ENCODE measurements around the gene MYH6. TPM values are rescaled to one million over a fixed set of nuclear protein-coding genes. Genes with fewer than 3 reads are reported as not detected.
"Not testable (repeated sequence)": the region's sequence is repeated elsewhere in the genome, so short reads cannot be mapped to it uniquely, and the experiment has no call there.

Gene MYH6
- polyA plus RNA-seq (2013, experiment 1 of 2): not detected
- not detected for polyA plus RNA-seq (2013, experiment 2 of 2)

- Histone ChIP-seq H2BK12ac (ENCODE audit: low read length in 2 of 2) (no peak within 1 kb of the TSS), H3K4ac (ENCODE audit: low read depth in 1 of 2, low read length in 2 of 2) (no peak within 1 kb of the TSS), H2BK5ac (ENCODE audit: low read depth, low read length, poor library complexity, severe bottlenecking) (no peak within 1 kb of the TSS), H3K36me3 (ENCODE audit: control insufficient read depth in 1 of 2, insufficient read depth in 2 of 2, low read depth in 1 of 2, low read length in 2 of 2) (no peaks in the 10 kb centered on the region), H3K9me3 (ENCODE audit: control insufficient read depth, low read length) (no peaks in the 10 kb centered on the region), H2BK120ac (ENCODE audit: low read depth, low read length) (no peak within 1 kb of the TSS), H3K27ac (ENCODE audit: low read length, poor library complexity, severe bottlenecking) (no peak within 1 kb of the TSS), H4K8ac (ENCODE audit: low read length) (no peak within 1 kb of the TSS), H4K91ac (ENCODE audit: low read length) (peak within 1 kb of the TSS; percentile 7), H3K4me3 (ENCODE audit: insufficient read depth in 1 of 2, low read depth in 1 of 2, low read length in 2 of 2) (no peak within 1 kb of the TSS), H3K27me3 (ENCODE audit: control insufficient read depth in 1 of 2, insufficient read depth in 1 of 2, low read length in 2 of 2) (peaks cover 63 to 90% of the 10 kb centered on the region in 2 experiments), H2AK5ac (ENCODE audit: low read length, severe bottlenecking) (no peak within 1 kb of the TSS), H3K23ac (ENCODE audit: low read length in 2 of 2) (no peak within 1 kb of the TSS), H3K4me2 (ENCODE audit: low read length, poor library complexity, severe bottlenecking) (no peak within 1 kb of the TSS), H2AFZ (ENCODE audit: low read depth, low read length) (no peak within 1 kb of the TSS), H3K4me1 (ENCODE audit: control insufficient read depth, insufficient read depth, low read depth, low read length) (no peaks in the 10 kb centered on the region), H2BK15ac (ENCODE audit: low read depth, poor library complexity, severe bottlenecking) (no peak within 1 kb of the TSS), H3K9ac (ENCODE audit: low read length) (no peak within 1 kb of the TSS), H3K18ac (ENCODE audit: low read depth in 1 of 2, low read length in 2 of 2) (no peak within 1 kb of the TSS), H3K14ac (ENCODE audit: low read length in 2 of 2) (no peak within 1 kb of the TSS), H3K79me1 (replicated peaks; ENCODE audit: low read length, poor library complexity, severe bottlenecking) (no peaks in the 10 kb centered on the region)
- 86% methylated on average over 15 of the region's 15 CpGs for WGBS
- no peak for DNase-seq
Observed at GRCh38 chr14:23407516-23408306, at the start of gene MYH6. TSS of gene MYH6 (minus strand) at chr14:23408273. CDS start at chr14:23407223, 1,050 bp downstream.

GRCh38 chr14:23456883-23457586 is 49.0 kb upstream of the MYH6 start:
- not testable (repeated sequence) for H3K18ac ChIP-seq (ENCODE audit: low read depth in 1 of 2, low read length in 2 of 2); H2BK120ac ChIP-seq (ENCODE audit: low read depth, low read length); H2BK12ac ChIP-seq (ENCODE audit: low read length in 2 of 2); H3K27ac ChIP-seq (ENCODE audit: low read length, poor library complexity, severe bottlenecking); H3K4me2 ChIP-seq (ENCODE audit: low read length, poor library complexity, severe bottlenecking); H3K4me3 ChIP-seq (ENCODE audit: insufficient read depth in 1 of 2, low read depth in 1 of 2, low read length in 2 of 2); H3K4ac ChIP-seq (ENCODE audit: low read depth in 1 of 2, low read length in 2 of 2); H3K36me3 ChIP-seq (ENCODE audit: control insufficient read depth in 1 of 2, insufficient read depth in 2 of 2, low read depth in 1 of 2, low read length in 2 of 2); H3K79me1 ChIP-seq (replicated peaks; ENCODE audit: low read length, poor library complexity, severe bottlenecking); H3K9me3 ChIP-seq (ENCODE audit: control insufficient read depth, low read length); H2AFZ ChIP-seq (ENCODE audit: low read depth, low read length); H4K91ac ChIP-seq (ENCODE audit: low read length); H2BK15ac ChIP-seq (ENCODE audit: low read depth, poor library complexity, severe bottlenecking); H3K23ac ChIP-seq (ENCODE audit: low read length in 2 of 2); H2BK5ac ChIP-seq (ENCODE audit: low read depth, low read length, poor library complexity, severe bottlenecking); H4K8ac ChIP-seq (ENCODE audit: low read length); H3K14ac ChIP-seq (ENCODE audit: low read length in 2 of 2); H3K4me1 ChIP-seq (ENCODE audit: control insufficient read depth, insufficient read depth, low read depth, low read length); H3K9ac ChIP-seq (ENCODE audit: low read length); H2AK5ac ChIP-seq (ENCODE audit: low read length, severe bottlenecking)
- 90% methylated on average over 11 of the region's 11 CpGs for WGBS
- DNase-seq: peak; percentile 9
- peaks cover 5 to 31% of the 10 kb centered on the region in 2 experiments for H3K27me3 ChIP-seq (ENCODE audit: control insufficient read depth in 1 of 2, insufficient read depth in 1 of 2, low read length in 2 of 2)

GRCh38 chr14:23454445-23454856 is 46.4 kb upstream of the MYH6 start:
- Histone ChIP-seq H2AK5ac (ENCODE audit: low read length, severe bottlenecking) (no peak overlapping the region), H3K4me2 (ENCODE audit: low read length, poor library complexity, severe bottlenecking) (no peak overlapping the region), H3K79me1 (replicated peaks; ENCODE audit: low read length, poor library complexity, severe bottlenecking) (no peaks in the 10 kb centered on the region), H3K9me3 (ENCODE audit: control insufficient read depth, low read length) (no peaks in the 10 kb centered on the region), H3K23ac (ENCODE audit: low read length in 2 of 2) (no peak overlapping the region), H3K27me3 (ENCODE audit: control insufficient read depth in 1 of 2, insufficient read depth in 1 of 2, low read length in 2 of 2) (peaks cover 14 to 36% of the 10 kb centered on the region in 2 experiments), H2BK15ac (ENCODE audit: low read depth, poor library complexity, severe bottlenecking) (no peak overlapping the region), H3K27ac (ENCODE audit: low read length, poor library complexity, severe bottlenecking) (no peak overlapping the region), H3K14ac (ENCODE audit: low read length in 2 of 2) (no peak overlapping the region), H4K8ac (ENCODE audit: low read length) (no peak overlapping the region), H3K18ac (ENCODE audit: low read depth in 1 of 2, low read length in 2 of 2) (no peak overlapping the region), H2BK12ac (ENCODE audit: low read length in 2 of 2) (no peak overlapping the region), H2BK5ac (ENCODE audit: low read depth, low read length, poor library complexity, severe bottlenecking) (no peak overlapping the region), H3K9ac (ENCODE audit: low read length) (no peak overlapping the region), H3K4ac (ENCODE audit: low read depth in 1 of 2, low read length in 2 of 2) (no peak overlapping the region), H3K4me1 (ENCODE audit: control insufficient read depth, insufficient read depth, low read depth, low read length) (no peaks in the 10 kb centered on the region), H3K36me3 (ENCODE audit: control insufficient read depth in 1 of 2, insufficient read depth in 2 of 2, low read depth in 1 of 2, low read length in 2 of 2) (no peaks in the 10 kb centered on the region), H2AFZ (ENCODE audit: low read depth, low read length) (peak overlapping the region; percentile 39), H4K91ac (ENCODE audit: low read length) (no peak overlapping the region), H3K4me3 (ENCODE audit: insufficient read depth in 1 of 2, low read depth in 1 of 2, low read length in 2 of 2) (no peak overlapping the region), H2BK120ac (ENCODE audit: low read depth, low read length) (no peak overlapping the region)
- DNase-seq: no peak
- 2% methylated on average over 1 of the region's 1 CpG for WGBS

- Histone ChIP-seq H2BK15ac (ENCODE audit: low read depth, poor library complexity, severe bottlenecking) (no peak overlapping the region), H3K9ac (ENCODE audit: low read length) (no peak overlapping the region), H3K4me1 (ENCODE audit: control insufficient read depth, insufficient read depth, low read depth, low read length) (no peaks in the 10 kb centered on the region), H3K18ac (ENCODE audit: low read depth in 1 of 2, low read length in 2 of 2) (no peak overlapping the region), H2AK5ac (ENCODE audit: low read length, severe bottlenecking) (no peak overlapping the region), H3K4ac (ENCODE audit: low read depth in 1 of 2, low read length in 2 of 2) (no peak overlapping the region), H3K79me1 (replicated peaks; ENCODE audit: low read length, poor library complexity, severe bottlenecking) (no peaks in the 10 kb centered on the region), H3K4me2 (ENCODE audit: low read length, poor library complexity, severe bottlenecking) (no peak overlapping the region), H3K23ac (ENCODE audit: low read length in 2 of 2) (no peak overlapping the region), H2BK5ac (ENCODE audit: low read depth, low read length, poor library complexity, severe bottlenecking) (no peak overlapping the region), H2BK12ac (ENCODE audit: low read length in 2 of 2) (no peak overlapping the region), H4K8ac (ENCODE audit: low read length) (no peak overlapping the region), H3K36me3 (ENCODE audit: control insufficient read depth in 1 of 2, insufficient read depth in 2 of 2, low read depth in 1 of 2, low read length in 2 of 2) (no peaks in the 10 kb centered on the region), H3K9me3 (ENCODE audit: control insufficient read depth, low read length) (no peaks in the 10 kb centered on the region), H3K27me3 (ENCODE audit: control insufficient read depth in 1 of 2, insufficient read depth in 1 of 2, low read length in 2 of 2) (peaks cover 18 to 44% of the 10 kb centered on the region in 2 experiments), H2AFZ (ENCODE audit: low read depth, low read length) (no peak overlapping the region), H3K27ac (ENCODE audit: low read length, poor library complexity, severe bottlenecking) (no peak overlapping the region), H2BK120ac (ENCODE audit: low read depth, low read length) (no peak overlapping the region), H4K91ac (ENCODE audit: low read length) (no peak overlapping the region), H3K14ac (ENCODE audit: low read length in 2 of 2) (no peak overlapping the region), H3K4me3 (ENCODE audit: insufficient read depth in 1 of 2, low read depth in 1 of 2, low read length in 2 of 2) (no peak overlapping the region)
- WGBS: no CpG with 5 or more reads among the region's 2 CpGs
- DNase-seq: no peak
Observed at GRCh38 chr14:23452237-23452636, 44.2 kb upstream of the MYH6 start.
